Prostate gland (tissue), 2 donors: ENCODE data around the gene FAM120AOS.

Source experiments
- POLR2A ChIP-seq: fragments of 450-650 bp; IDR thresholded peaks from one replicate; pipeline ENCODE4 v1.6.1; 2016; ENCODE audit warnings: antibody characterized with exemption, mild to moderate bottlenecking
- TF ChIP-seq, protein P1 (sequence below), 4 experiments: fragments of 200-600 bp in 2 of 4; fragments of 450-650 bp in 2 of 4; sonication (generic) in 2 of 4; IDR thresholded peaks; 1 replicate in 3 of 4; 2 replicates in 1 of 4; pipeline ENCODE4 v1.5.1; 2016 to 2019; ENCODE audit warnings: antibody characterized with exemption in 4 of 4, mild to moderate bottlenecking in 2 of 4, moderate library complexity in 2 of 4

DNA sequence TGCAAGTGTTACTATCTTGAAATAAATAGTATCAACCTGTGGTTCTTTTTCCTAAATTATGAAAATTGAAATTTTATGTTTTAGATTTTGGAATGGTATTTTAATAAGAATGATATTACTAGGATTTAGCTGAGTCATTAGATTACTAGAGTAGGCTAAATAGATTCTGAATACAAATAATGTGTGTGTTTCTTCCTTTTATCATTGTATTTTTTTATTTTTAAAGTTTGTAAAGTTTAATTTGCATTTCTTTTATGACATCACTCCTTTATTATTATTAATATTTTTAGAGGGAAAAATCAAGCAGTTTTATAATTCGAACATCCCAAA lies 8.0 kb upstream of the FAM120AOS start:
- no peak for TF ChIP-seq POLR2A
- TF ChIP-seq, protein P1, sequence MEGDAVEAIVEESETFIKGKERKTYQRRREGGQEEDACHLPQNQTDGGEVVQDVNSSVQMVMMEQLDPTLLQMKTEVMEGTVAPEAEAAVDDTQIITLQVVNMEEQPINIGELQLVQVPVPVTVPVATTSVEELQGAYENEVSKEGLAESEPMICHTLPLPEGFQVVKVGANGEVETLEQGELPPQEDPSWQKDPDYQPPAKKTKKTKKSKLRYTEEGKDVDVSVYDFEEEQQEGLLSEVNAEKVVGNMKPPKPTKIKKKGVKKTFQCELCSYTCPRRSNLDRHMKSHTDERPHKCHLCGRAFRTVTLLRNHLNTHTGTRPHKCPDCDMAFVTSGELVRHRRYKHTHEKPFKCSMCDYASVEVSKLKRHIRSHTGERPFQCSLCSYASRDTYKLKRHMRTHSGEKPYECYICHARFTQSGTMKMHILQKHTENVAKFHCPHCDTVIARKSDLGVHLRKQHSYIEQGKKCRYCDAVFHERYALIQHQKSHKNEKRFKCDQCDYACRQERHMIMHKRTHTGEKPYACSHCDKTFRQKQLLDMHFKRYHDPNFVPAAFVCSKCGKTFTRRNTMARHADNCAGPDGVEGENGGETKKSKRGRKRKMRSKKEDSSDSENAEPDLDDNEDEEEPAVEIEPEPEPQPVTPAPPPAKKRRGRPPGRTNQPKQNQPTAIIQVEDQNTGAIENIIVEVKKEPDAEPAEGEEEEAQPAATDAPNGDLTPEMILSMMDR (IDR thresholded peaks at IDR 0.05): no peak
